ENCODE results near the gene KCNAB2. TPM values are rescaled to one million over a fixed set of nuclear protein-coding genes. Genes with fewer than 3 reads are reported as not detected.

The KCNAB2 gene
- total RNA-seq, 2 donors from 2014 or later = 2.0 to 5.5 TPM

- H3K9me3 ChIP-seq = no peaks in the 10 kb centered on the region
- no peak overlapping the region for H3K27ac ChIP-seq
- no peaks in the 10 kb centered on the region for H3K36me3 ChIP-seq
- DNase-seq (ENCODE audit: low spot score) = no peak
- TF ChIP-seq CTCF (IDR thresholded peaks at IDR 0.05) (no peak), POLR2A (IDR thresholded peaks at IDR 0.05) (no peak), POLR2AphosphoS5 (IDR thresholded peaks at IDR 0.05) (no peak)
- H3K4me3 ChIP-seq = no peak overlapping the region
- H3K27me3 ChIP-seq (replicated peaks; ENCODE audit: insufficient read depth) = no peaks in the 10 kb centered on the region
- intact Hi-C loops (cut with DNase I) = no loop called here
- no peaks in the 10 kb centered on the region for H3K4me1 ChIP-seq (replicated peaks)
- 82% methylated on average over 31 of the region's 33 CpGs for WGBS
These were observed 42.8 kb upstream of the KCNAB2 start for GRCh38 chr1:6002714-6003501.

GRCh38 chr1:6003568-6004411 lies 41.9 kb upstream of the KCNAB2 start:
- DNase-seq (ENCODE audit: low spot score) = no peak
- 61% methylated on average over 24 of the region's 24 CpGs for WGBS
- TF ChIP-seq CTCF (IDR thresholded peaks at IDR 0.05) (no peak), POLR2A (IDR thresholded peaks at IDR 0.05) (no peak), POLR2AphosphoS5 (IDR thresholded peaks at IDR 0.05) (no peak)
- intact Hi-C loops (cut with DNase I) = no loop called here
- Histone ChIP-seq H3K4me1 (replicated peaks) (no peaks in the 10 kb centered on the region), H3K27ac (no peak overlapping the region), H3K36me3 (no peaks in the 10 kb centered on the region), H3K9me3 (no peaks in the 10 kb centered on the region), H3K27me3 (replicated peaks; ENCODE audit: insufficient read depth) (no peaks in the 10 kb centered on the region), H3K4me3 (no peak overlapping the region)

DNA sequence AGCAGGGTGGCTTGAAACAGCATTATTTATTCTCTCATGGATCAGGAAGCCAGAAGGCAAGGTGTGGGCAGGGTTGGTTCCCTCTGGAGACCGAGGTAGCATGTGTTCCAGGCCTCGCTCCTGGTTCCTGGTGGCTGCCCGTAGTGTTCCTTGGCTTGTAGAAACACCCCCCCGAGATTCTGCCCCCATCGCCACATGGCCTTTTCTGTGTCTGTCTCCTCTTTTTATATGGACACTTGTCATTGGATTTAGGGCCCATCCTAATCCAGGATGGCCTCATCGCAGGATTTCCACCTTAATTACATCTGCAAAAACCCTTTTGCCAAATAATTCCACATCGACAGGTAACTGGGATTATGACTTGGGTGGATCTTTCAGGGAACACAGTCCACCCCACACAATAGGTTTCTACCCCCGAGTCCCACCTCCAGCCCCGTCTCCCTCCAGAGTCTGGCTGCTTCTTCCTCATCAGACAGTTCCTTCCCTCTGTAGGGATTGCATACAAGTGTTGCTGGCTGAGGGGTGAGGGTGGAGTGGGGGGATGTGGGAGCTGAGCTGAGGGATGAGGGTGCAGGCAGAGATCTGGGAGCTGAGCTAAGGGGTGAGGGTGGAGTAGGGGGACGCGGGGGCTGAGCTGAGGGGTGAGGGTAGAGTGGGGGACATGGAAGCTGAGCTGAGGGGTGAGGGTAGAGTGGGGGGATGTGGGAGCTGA lies 41.1 kb upstream of the KCNAB2 start:
- 95% methylated on average over 9 of the region's 11 CpGs for WGBS
- intact Hi-C loops (cut with DNase I) = no loop called here
- Histone ChIP-seq H3K36me3 (no peaks in the 10 kb centered on the region), H3K4me3 (no peak overlapping the region), H3K27me3 (replicated peaks; ENCODE audit: insufficient read depth) (no peaks in the 10 kb centered on the region), H3K4me1 (replicated peaks) (no peaks in the 10 kb centered on the region), H3K27ac (no peak overlapping the region), H3K9me3 (no peaks in the 10 kb centered on the region)
- no peak for DNase-seq (ENCODE audit: low spot score)
- TF ChIP-seq POLR2AphosphoS5 (IDR thresholded peaks at IDR 0.05) (no peak), CTCF (IDR thresholded peaks at IDR 0.05) (no peak), POLR2A (IDR thresholded peaks at IDR 0.05) (no peak)

GRCh38 chr1:6005276-6005917 lies 40.3 kb upstream of the KCNAB2 start:
- intact Hi-C loops (cut with DNase I) = no loop called here
- H3K4me1 ChIP-seq (replicated peaks) = no peaks in the 10 kb centered on the region
- no peaks in the 10 kb centered on the region for H3K36me3 ChIP-seq
- 79% methylated on average over 10 of the region's 10 CpGs for WGBS
- no peak overlapping the region for H3K27ac ChIP-seq
- no peak overlapping the region for H3K4me3 ChIP-seq
- DNase-seq (ENCODE audit: low spot score) = no peak
- no peak for TF ChIP-seq POLR2AphosphoS5 (IDR thresholded peaks at IDR 0.05)
- no peak for TF ChIP-seq POLR2A (IDR thresholded peaks at IDR 0.05)
- TF ChIP-seq CTCF (IDR thresholded peaks at IDR 0.05) = no peak
- H3K27me3 ChIP-seq (replicated peaks; ENCODE audit: insufficient read depth) = no peaks in the 10 kb centered on the region
- H3K9me3 ChIP-seq = no peaks in the 10 kb centered on the region

All from prostate gland (tissue), 2 donors.